Body of pancreas (tissue), 4 donors: ENCODE data around the gene LRRK1. TPM values are rescaled to one million over a fixed set of nuclear protein-coding genes. Genes with fewer than 3 reads are reported as not detected.

Source experiments
- ATAC-seq: fragments of 150-250 bp; one replicate; pipeline ENCODE4 v1.9.1; 2016
- DNase-seq, 4 donors: peaks; one replicate each; pipeline ENCODE4 v3.0.0-alpha.2; 2019
- H3K27ac ChIP-seq, 4 donors: fragments of 200-600 bp; sonication (generic); 1 replicate in 3 of 4; 2 replicates in 1 of 4; pipeline versions ENCODE4 v1.5.1 to v1.6.1; 2016 to 2019; ENCODE audit warnings: mild to moderate bottlenecking in 1 of 4, mixed read lengths in 1 of 4, moderate library complexity in 1 of 4
- H3K27me3 ChIP-seq, 2 donors: fragments of 200-600 bp; sonication (generic); one replicate each; pipeline ENCODE4 v1.6.0; 2016; ENCODE audit warnings: mild to moderate bottlenecking in 1 of 2
- H3K36me3 ChIP-seq, 2 donors: fragments of 200-600 bp; sonication (generic); replicated peaks in 1 of 2; 2 replicates each; pipeline ENCODE4 v1.5.1; 2016; ENCODE audit warnings: low read depth in 2 of 2; ENCODE audit not compliant: insufficient read depth in 1 of 2
- H3K4me1 ChIP-seq: fragments of 200-600 bp; sonication (generic); one replicate; pipeline ENCODE4 v1.6.0; 2016
- H3K4me3 ChIP-seq, 2 donors: fragments of 200-600 bp; sonication (generic); 1 replicate in 1 of 2; 2 replicates in 1 of 2; pipeline ENCODE4 v1.5.1; 2016 to 2019
- H3K9me3 ChIP-seq, 3 donors: fragments of 200-600 bp; sonication (generic); 1 replicate in 2 of 3; 2 replicates in 1 of 3; pipeline ENCODE4 v1.5.1; 2016
- POLR2A ChIP-seq, 3 donors: fragments of 450-650 bp; IDR thresholded peaks; one replicate each; pipeline ENCODE4 v1.6.1; 2016; ENCODE audit warnings: antibody characterized with exemption in 3 of 3, mild to moderate bottlenecking in 2 of 3
- WGBS, 2 donors: methylation state at CpG; one replicate each; pipeline ENCODE4 v1.1.5; 2017; 5-methylcytosine and 5-hydroxymethylcytosine counted together
- intact Hi-C: fragments of 100-400 bp; cut with DNase I; formaldehyde crosslinking; loops from one replicate; pipeline ENCODE4 v1.15.1; 2023
- total RNA-seq, 2 donors: library from RNA; depleted of rRNA; stranded (reverse); fragments of >200 nt; gene quantifications; one replicate each; pipeline ENCODE4 v1.1.0, GENCODE V29; 2016
- TF ChIP-seq, protein P1 (sequence below), 7 experiments: fragments of 450-650 bp in 4 of 7; fragments of 200-600 bp in 3 of 7; sonication (generic) in 3 of 7; IDR thresholded peaks; one replicate each; pipeline ENCODE4 v1.5.1; 2016 to 2019; ENCODE audit warnings: antibody characterized with exemption in 7 of 7

The LRRK1 gene
- total RNA-seq, 2 donors from 2014 or later: 12.2 to 14.0 TPM

DNA sequence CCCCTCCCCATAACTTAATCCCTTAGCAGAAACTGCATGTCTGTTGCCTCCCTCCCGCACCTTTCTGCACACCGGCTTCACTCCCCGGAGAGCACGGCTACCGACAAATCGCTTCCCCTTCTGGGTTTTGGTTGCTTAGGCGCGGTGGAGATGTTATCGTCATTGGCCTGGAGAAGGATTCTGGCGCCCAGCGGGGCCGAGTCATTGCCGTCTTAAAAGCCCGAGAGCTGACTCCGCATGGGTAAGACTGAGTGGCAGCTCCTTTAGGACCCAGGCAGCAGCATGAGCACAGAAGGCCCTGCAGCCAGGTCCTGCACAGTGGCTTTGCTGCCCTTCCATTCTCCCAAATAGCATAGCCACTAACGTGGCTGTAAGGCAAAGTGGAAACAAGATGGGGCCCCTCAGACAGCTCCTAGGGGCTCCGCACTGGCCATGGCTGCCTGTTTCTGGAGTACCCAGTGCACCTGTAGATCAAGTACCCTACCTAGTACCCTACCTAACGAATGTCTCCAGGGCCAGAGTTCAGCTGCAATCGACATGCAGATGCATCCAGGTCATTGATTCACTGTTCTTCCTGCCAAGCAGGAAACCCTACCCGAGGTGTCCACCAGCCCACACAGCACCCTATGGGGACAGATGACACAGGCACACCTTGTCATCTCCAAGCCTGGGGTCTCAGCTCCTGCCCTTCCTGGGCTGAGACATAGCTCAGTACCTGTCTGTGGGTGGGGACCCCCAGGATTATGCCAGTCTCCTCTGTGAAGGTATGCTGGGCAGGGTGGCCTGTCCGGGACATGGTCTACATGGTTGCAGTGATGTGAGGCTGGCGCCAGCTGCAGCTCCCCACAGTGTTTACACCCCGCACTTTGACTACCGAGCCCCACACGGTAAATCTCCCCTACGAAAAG lies 147.6 kb downstream of the LRRK1 start:
- Histone ChIP-seq H3K4me3 (no peak overlapping the region), H3K36me3 (no peaks in the 10 kb centered on the region), H3K9me3 (no peaks in the 10 kb centered on the region), H3K4me1 (peaks cover 20% of the 10 kb centered on the region), H3K27me3 (no peaks in the 10 kb centered on the region), H3K27ac (no peak overlapping the region)
- 83 to 86% methylated on average over 18 to 26 of the region's 26 CpGs for WGBS, 2 donors
- DNase-seq: no peak
- no peak for ATAC-seq
- intact Hi-C loops: no loop called here
- TF ChIP-seq, protein P1, sequence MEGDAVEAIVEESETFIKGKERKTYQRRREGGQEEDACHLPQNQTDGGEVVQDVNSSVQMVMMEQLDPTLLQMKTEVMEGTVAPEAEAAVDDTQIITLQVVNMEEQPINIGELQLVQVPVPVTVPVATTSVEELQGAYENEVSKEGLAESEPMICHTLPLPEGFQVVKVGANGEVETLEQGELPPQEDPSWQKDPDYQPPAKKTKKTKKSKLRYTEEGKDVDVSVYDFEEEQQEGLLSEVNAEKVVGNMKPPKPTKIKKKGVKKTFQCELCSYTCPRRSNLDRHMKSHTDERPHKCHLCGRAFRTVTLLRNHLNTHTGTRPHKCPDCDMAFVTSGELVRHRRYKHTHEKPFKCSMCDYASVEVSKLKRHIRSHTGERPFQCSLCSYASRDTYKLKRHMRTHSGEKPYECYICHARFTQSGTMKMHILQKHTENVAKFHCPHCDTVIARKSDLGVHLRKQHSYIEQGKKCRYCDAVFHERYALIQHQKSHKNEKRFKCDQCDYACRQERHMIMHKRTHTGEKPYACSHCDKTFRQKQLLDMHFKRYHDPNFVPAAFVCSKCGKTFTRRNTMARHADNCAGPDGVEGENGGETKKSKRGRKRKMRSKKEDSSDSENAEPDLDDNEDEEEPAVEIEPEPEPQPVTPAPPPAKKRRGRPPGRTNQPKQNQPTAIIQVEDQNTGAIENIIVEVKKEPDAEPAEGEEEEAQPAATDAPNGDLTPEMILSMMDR (IDR thresholded peaks at IDR 0.05): no peak
- no peak for TF ChIP-seq POLR2A (IDR thresholded peaks at IDR 0.05)

DNA sequence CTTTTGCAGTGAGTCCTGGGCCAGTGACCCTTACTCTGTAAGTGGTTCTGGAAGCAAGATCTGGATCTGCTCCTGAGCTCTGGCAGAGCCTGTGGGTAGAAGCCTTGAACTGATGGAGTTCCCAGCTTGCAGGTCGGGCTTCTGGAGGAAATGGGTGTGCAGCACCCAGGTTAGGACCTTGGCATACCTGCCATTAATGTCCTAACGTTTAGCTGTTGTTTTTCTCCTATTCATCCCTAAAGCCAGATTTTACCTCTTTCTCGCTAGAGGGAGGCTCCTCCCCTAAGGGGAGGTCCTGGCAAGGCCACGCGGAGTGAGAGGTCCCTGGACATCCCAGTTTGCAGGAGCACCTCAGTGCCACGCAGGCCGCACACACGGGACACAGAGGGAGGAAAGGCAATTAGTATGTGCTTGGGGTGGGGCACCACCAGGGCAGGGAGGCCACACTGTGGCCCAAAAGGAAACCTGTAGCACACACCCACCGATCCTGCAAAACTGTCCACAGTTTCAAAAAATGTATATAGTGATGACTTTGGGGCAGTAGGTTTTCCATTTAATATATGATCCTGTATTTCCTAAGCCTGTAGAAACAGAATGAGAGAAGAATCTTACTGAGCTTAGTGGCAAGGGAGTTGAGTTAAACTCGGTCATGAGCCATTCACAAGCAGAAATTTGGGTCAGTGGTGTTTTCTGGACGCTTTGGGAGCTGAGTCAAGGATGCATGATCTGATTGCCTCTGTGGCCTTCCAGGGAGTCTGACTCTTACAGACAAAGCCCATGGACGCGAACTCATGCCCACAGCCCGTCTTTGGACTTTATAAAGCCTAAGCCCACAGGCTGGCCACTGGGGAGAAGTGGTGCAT lies 148.7 kb downstream of the LRRK1 start:
- no peak overlapping the region for H3K27ac ChIP-seq
- H3K4me1 ChIP-seq: peaks cover 20% of the 10 kb centered on the region
- no peaks in the 10 kb centered on the region for H3K27me3 ChIP-seq
- intact Hi-C loops: no loop called here
- no peak for ATAC-seq
- no peaks in the 10 kb centered on the region for H3K9me3 ChIP-seq
- H3K4me3 ChIP-seq: no peak overlapping the region
- TF ChIP-seq, protein P1 (IDR thresholded peaks at IDR 0.05): no peak
- no peak for TF ChIP-seq POLR2A (IDR thresholded peaks at IDR 0.05)
- no peak for DNase-seq
- H3K36me3 ChIP-seq: no peaks in the 10 kb centered on the region
- 78 to 86% methylated on average over 13 to 14 of the region's 14 CpGs for WGBS, 2 donors

DNA sequence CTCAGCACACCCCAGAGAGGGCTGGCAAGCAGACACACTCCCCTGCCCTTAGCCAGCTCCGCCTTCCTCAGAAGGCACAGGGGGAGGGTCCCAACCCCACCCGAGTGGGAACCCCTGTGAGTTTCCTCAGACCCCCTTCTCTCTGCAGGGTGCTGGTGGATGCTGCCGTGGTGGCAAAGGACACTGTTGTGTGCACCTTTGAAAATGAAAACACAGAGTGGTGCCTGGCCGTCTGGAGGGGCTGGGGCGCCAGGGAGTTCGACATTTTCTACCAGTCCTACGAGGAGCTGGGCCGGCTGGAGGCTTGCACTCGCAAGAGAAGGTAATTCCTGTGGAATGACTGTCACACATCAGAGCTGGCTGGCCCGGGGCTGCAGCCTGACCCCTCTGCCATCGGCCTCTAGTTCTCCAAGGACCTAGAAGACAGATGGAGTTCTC lies 149.4 kb downstream of the LRRK1 start:
- DNase-seq: no peak
- intact Hi-C loops: no loop called here
- no peak for TF ChIP-seq POLR2A (IDR thresholded peaks at IDR 0.05)
- TF ChIP-seq, protein P1 (IDR thresholded peaks at IDR 0.05): no peak
- no peak overlapping the region for H3K27ac ChIP-seq
- ATAC-seq: no peak
- H3K4me3 ChIP-seq: no peak overlapping the region
- no peaks in the 10 kb centered on the region for H3K27me3 ChIP-seq
- 84 to 100% methylated on average over 3 to 11 of the region's 11 CpGs for WGBS, 2 donors
- H3K9me3 ChIP-seq: no peaks in the 10 kb centered on the region
- peaks cover 20% of the 10 kb centered on the region for H3K4me1 ChIP-seq
- no peaks in the 10 kb centered on the region for H3K36me3 ChIP-seq

DNA sequence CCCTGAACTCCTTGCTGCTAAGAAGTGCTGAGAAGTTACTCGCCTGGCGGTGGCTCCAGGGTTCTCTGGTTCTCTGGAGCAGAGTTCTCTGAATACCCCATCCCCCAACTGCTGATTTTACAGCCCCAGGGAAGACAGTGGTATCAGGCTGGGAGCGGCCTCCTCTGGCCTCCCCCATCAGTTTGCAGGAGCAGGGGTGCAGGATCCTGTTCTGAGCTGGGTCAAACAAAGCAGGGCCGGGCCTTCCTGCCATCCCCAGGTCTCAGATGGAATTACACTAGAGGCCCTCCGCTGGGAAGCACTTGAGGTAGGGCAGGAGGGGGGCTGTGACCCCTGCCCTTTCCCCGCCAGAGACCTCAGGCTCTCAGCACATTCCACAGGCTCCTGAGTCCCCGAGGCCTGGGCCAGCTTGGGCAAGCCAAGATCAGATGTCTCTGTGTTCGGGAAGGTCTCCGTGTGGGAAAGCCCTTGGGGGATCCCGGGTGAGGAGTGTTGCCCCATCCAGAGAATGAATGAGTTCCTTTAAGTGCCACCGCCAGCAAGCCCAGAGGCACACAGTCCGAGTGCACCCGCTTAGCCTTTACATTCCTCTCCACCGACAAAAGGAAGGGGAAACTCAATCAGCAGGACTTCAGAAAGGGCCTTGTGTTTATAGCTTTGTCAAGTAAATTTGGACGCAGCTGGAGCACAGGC lies 149.9 kb downstream of the LRRK1 start:
- peaks cover 16% of the 10 kb centered on the region for H3K4me1 ChIP-seq
- no peaks in the 10 kb centered on the region for H3K9me3 ChIP-seq
- 68 to 81% methylated on average over 12 to 13 of the region's 15 CpGs for WGBS, 2 donors
- H3K27ac ChIP-seq: no peak overlapping the region
- TF ChIP-seq, protein P1 (IDR thresholded peaks at IDR 0.05): no peak
- DNase-seq (no peak), ATAC-seq (no peak)
- H3K4me3 ChIP-seq: no peak overlapping the region
- intact Hi-C loops: no loop called here
- H3K36me3 ChIP-seq: no peaks in the 10 kb centered on the region
- H3K27me3 ChIP-seq: no peaks in the 10 kb centered on the region
